ENCODE data around the gene FBXO36. TPM values are rescaled to one million over a fixed set of nuclear protein-coding genes. Genes with fewer than 3 reads are reported as not detected.

Gene FBXO36
- total and polyA plus RNA-seq, 2 of the 13 experiments (the other 11 are each of a cell fraction or from before 2014, with no cell fraction given): 2.8 TPM

- TF ChIP-seq ZNF878 (CRISPR knock-in tag; IDR thresholded peaks at IDR 0.05) (0 out of 2 replicates have a peak, but pooled peaks have one; percentile 15), ZNF282 (IDR thresholded peaks at IDR 0.05; ENCODE audit: partially characterized antibody) (no peak), KDM5A (IDR thresholded peaks at IDR 0.05; ENCODE audit: borderline replicate concordance, low read length) (peak; percentile 90), ZNF101 (CRISPR knock-in tag; IDR thresholded peaks at IDR 0.05; ENCODE audit: borderline replicate concordance, low read depth) (no peak), ZNF558 (CRISPR knock-in tag; IDR thresholded peaks at IDR 0.05; ENCODE audit: borderline replicate concordance) (no peak), NR2F2 (IDR thresholded peaks at IDR 0.05; ENCODE audit: borderline replicate concordance, low read depth) (no peak), ZSCAN30 (CRISPR knock-in tag; IDR thresholded peaks at IDR 0.05) (no peak), ZNF839 (CRISPR knock-in tag; IDR thresholded peaks at IDR 0.05; ENCODE audit: borderline replicate concordance) (0 out of 2 replicates have a peak, but pooled peaks have one; percentile 63), BHLHE40 (IDR thresholded peaks at IDR 0.05; ENCODE audit: low read length) (no peak), SUZ12 (IDR thresholded peaks at IDR 0.05; ENCODE audit: low read depth, low read length) (no peak), AHDC1 (CRISPR knock-in tag; IDR thresholded peaks at IDR 0.05; ENCODE audit: borderline replicate concordance) (no peak; the same call in 1 of the 2 replicates), ZNF430 (CRISPR knock-in tag; IDR thresholded peaks at IDR 0.05) (peak; percentile 58; the same call in 1 of the 2 replicates), SRSF4 (IDR thresholded peaks at IDR 0.05; ENCODE audit: low read depth, low read length, poor library complexity, severe bottlenecking) (no peak), SALL1 (CRISPR knock-in tag; IDR thresholded peaks at IDR 0.05) (peak; percentile 70; the same call in 1 of the 2 replicates), ZNF749 (CRISPR knock-in tag; IDR thresholded peaks at IDR 0.05; ENCODE audit: borderline replicate concordance) (no peak; the same call in 1 of the 2 replicates), MIXL1 (CRISPR knock-in tag; IDR thresholded peaks at IDR 0.05) (no peak), JUNB (CRISPR knock-in tag; IDR thresholded peaks at IDR 0.05; ENCODE audit: borderline replicate concordance) (no peak), ZNF414 (CRISPR knock-in tag; IDR thresholded peaks at IDR 0.05) (peak; percentile 44; the same call in 1 of the 2 replicates), ZNF17 (CRISPR knock-in tag; IDR thresholded peaks at IDR 0.05) (no peak), ZNF605 (CRISPR knock-in tag; IDR thresholded peaks at IDR 0.05) (peak; percentile 82), ISX (CRISPR knock-in tag; conservative IDR thresholded peaks at IDR 0.05) (0 out of 2 replicates have a peak, but pooled peaks have one; percentile 63), IRF1 (CRISPR knock-in tag; IDR thresholded peaks at IDR 0.05; ENCODE audit: low read depth) (no peak), ZNF30 (CRISPR knock-in tag; IDR thresholded peaks at IDR 0.05) (0 out of 2 replicates have a peak, but pooled peaks have one; percentile 46)
These were observed at the start of gene FBXO36 (continued) for GRCh38 chr2:229922449-229923386.

Data from HepG2 (cell line).